Kidney capillary endothelial cell (primary cell): Measurements from ENCODE around the gene CD58.
A peak's percentile ranks its signal among the peaks of the same experiment; 100 is the strongest.

Source experiments
- DNase-seq: peaks from one replicate; pipeline ENCODE4 v3.0.0-alpha.2; 2018; ENCODE audit warnings: low spot score

CD58 gene

DNA sequence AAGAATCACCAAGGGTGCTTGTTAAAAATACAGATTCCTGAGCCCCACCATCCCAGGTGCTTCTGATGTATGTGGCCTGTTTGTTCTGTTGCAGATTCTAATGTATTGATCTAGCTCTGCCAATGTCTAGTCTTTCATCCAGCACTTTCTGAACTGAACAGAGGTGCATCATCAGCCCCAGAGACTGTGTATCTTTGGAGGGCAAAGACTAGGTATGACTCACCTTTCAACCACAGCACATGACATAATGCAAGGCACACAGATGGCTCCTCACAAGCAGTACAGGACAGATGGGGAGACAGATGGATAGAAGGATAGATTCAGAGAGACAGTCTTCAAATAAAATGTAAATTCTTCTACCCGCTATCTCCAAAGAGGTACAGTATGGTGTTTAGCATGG is 32.3 kb downstream of the CD58 start:
- DNase-seq = no peak

DNA sequence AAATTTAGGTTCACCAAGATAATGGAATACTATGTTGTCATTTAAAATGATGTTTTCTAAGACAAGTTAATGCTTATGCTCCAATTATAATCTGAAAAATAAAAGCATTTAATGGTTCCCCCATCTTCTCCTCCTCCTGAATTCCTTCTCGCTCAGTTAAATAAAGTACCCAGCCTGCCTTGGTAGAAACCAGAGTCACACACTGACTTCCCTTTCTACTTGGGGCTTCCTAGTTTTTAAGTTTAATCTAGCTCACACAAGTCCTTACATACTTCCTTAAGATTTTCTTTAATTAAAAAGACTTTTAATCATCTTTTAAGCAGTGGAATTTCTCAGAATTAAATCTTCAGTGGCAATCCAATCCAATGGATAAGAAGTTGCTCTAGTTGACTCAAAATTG is 32.9 kb downstream of the CD58 start:
- no peak for DNase-seq

DNA sequence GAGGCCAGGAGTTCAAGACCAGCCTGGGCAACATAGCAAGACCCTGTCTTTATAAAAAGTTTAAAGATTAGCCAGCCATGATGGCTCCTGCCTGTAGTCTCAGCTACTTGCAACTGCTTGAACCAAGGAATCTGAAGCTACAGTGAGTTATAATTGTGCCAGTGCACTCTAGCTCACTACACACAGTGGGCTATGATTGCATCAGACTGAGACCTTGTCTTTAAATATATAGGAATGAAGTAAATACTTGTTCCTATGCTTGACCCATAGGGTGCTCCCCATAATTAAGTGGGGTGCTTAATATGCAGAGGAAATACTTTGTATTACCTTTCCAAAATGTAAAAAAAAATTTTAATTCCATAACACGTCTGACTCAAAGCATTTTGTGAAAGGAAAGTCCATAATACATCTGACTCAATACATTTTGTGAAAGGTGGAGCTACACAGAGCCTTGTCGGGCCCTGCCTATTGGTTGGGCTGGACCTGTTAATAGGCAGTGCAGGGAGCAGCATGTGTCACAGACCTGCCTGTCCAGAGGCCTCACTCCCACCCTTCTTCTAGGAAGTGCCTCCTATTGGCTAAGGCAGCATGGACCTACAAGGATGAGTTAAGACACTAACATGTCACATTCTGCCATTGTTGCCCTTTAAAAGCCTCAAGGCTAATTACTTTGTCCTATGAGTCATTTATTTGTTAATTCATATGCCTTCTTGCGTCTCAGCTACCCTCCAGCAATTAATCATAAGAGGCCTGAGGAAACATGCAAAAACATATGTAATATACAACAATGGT is 33.6 kb downstream of the CD58 start:
- DNase-seq = peak; percentile 38

DNA sequence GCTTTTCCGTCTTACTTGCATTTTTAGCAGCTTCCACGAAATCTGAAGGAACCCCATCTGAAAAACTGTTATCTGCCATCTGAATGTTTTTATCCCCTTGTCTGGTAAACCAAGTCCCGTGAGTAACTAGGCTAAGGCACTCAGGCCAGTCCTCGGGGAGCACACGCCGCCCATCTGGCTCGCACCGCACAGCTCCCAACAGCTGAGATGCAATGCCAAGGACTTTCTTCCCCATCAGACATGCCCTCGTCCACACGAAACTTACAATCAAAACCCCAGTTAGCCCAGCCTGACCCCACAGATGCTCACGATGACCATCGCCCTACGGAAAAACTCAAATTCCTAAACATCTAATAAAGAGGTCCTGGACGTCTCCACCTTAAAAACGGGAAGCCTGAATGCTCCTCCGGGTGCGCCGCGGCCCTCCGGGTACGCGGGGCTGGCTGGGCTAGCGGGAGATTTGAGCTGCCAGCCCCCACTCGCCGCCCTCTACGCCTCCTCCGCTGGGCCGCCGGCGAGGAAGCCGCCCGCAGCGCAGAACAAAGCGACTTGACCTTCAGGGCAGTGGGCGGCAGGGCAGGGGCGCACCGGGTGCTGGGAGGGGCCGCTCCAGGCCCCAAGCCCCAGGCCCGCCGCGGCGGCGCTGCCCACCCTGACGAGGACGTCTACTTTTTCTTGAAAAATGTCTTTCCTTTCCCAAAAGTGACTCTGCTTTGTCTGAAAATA is 36.6 kb downstream of the CD58 start:
- DNase-seq = no peak

DNA sequence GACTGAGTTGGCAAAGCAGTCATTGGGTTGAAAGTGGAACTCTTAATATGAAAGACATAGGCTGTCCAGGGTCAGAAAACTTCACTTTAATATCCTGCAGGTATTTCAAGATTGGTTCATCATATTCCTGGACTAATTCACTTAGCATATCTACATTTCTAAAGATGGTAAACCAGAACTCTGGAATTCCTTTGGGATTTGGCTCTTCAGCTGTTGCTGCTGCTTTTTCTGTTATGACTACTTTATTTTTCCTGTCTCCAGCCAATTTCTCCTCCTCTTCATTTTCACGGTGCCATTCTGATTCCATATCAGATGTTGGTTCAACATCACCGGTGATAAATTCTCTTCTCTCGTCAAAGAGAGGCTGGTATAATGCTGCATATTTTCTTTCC is 37.4 kb downstream of the CD58 start:
- DNase-seq = no peak

DNA sequence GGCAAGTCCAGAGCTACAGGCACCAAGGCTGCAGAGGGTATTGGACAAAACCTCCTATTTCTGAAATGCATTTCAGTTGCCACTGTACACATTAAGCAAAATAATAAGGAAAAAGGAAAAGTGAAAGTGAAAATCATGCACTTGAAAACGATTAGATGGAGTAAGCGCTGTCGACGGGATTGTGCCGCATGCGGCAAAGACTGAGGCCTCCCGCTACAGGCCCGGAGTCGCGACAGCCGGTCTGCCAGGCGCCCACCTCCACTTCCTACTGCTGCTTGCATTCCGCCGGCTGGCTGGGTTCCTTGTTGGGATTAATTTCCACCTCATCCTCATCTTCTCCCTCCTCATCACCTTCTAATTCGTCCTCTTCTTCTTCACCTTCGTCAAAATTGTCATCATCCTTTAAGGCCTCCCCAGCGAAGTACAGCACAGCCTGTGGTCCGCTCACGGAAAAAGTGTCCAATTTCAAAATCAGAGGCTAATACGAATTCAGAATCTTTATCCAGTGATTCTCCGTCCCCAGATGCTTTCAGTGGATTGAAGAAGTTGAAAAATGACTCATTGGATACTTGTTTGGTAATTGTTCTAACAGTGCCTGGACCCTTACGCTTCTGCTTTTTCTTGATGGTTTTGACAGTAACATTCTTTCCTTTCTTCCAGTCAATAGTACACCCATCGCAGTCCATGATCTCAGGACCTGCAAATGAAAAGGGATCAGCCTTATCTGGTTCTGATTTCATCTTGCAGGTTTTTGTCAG is 38.0 kb downstream of the CD58 start:
- DNase-seq = no peak

DNA sequence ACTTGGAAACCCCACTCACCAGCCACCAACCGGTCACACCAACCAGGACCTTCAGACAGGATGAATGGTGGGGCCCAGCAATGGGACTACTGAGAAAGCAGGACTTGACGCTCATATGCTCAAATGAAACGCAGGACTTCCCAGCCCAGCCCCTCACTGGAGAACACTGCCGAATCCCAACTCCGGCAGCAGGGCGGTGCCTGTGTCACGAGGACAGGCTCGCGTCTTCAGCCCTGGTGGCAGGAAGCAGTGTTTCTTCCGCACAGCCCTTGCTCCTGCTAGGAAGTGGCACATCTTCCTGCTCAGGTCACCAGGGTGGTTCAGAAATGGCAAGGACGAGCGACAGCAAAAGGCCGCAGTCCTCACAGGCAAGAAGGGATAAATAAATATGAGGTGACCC is 38.9 kb downstream of the CD58 start:
- peak; percentile 46 for DNase-seq

DNA sequence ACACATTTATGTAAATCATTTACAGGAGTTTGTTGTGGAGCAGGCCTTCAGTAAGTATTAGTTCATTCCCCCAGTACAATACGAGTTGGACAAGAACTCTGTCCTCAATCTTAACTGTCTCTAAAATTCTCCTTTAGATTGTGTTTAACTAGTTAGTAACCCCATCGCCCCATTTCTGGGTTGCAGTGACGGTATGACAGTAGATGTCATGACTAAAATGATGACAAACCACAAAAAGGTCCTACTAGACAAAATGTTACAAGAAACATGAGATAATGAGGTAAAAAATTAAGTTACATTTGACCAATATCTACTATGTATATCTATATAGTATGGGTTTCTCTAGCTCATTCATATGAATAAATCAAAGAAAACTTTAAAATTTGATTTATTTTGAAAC is 41.1 kb downstream of the CD58 start:
- no peak for DNase-seq

DNA sequence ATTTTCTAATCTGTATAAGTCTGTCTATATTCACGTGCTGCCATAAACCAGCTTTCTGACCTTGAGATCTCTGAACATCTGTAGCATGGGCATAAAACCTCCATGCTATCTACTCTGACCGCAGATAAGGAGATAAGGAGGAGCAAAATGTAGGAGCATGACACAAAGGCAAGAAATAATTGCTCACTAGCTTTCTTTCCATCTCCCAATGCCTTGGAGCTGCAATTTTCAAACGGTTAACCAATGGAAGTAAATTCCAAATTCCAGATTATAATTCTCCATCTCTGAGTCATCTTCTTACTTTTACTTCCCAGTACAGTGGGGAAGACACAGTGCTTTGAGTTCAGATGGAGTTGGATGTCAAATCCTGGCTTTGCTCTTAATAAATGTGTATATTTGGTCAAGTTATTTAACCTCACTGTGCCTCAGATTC is 41.6 kb downstream of the CD58 start:
- no peak for DNase-seq

DNA sequence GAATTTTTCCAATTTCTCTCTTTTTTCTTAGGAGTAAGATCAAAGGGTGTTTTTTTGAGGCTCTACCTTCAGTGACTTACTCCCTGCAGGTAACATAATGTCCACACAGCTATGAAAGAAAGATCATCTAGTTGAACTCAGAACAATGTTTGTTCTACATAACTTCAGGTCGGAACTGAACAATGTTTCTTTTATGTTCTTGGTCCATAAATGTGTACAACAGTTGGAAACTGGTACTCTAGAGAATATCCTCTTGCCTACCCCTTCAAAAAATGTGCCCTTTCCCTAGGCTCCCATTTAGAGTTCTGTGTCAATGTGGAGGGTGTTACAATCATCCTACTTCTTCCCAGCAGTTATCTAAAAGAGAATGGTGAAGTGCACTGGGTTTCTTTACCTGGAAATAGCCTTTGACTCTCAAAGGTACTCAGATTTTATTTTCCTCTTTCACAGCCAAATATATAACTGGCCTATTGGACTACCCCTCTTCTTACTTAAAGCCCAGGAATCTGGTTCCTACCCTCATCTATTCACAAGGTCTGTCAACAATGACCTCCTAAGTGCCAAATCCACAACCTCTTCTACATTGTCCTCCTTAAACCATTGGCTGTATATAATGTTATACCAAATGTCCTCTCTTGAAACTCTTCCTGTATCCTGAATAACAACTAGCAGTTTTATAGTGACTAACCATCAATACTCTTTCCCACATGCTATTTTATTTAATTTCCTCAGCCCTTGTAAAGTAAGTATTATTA is 42.3 kb downstream of the CD58 start:
- no peak for DNase-seq

DNA sequence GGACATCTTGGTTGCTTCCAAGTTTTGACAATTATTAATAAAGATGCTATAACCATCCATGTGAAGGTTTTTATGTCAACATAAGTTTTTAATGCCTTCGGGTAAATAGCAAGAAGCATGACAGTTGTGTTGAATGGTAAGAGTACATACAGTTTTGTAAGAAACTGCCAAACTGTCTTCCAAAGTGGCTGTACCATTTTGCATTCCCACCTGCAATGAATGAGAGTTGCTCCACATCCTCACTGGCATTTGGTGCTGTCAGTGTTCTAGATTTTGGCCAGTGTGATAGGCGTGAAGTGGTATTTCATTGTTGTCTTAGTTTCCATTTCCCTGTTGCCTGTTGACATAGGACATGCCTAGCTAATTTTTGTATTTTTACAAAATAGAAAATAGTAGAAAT is 45.4 kb downstream of the CD58 start:
- no peak for DNase-seq

DNA sequence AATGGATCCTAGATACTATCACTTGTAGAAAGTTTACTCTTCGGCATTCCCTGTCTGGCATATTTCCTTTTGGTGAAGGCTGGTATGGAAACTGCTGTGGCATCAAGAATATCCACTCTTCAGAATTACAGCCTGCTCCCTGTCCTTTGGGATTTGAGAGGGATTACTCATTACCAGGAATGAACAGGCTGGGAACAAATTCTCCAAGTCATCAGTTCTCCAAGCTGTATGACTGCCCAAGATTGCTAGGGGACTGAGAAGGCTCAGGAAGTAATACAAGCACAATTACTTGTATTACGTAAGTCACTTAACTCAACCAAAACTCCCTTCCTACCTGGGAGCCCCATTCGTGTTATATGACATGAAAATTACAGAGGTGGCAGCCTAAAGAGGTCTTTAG is 49.6 kb downstream of the CD58 start:
- peak; percentile 46 for DNase-seq

DNA sequence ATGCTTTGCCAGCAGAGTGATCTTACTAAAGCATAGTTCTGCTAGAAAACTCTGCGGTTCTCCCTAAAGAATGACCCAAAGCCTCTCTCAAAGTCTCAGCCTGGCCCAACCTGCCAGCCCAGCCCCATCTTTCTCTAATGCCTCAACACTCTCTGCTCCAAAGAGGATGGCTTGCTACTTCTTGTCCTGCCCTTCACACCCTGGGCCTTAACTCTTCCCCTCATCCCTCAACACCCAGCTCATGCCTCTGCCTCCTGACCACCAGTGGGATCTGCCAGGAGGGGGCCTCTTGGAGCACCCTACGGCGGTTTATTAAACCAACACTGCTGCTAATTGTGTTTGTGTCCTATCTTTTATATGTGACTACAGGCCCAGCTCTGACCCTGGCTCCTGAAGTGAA is 52.4 kb downstream of the CD58 start:
- no peak for DNase-seq

DNA sequence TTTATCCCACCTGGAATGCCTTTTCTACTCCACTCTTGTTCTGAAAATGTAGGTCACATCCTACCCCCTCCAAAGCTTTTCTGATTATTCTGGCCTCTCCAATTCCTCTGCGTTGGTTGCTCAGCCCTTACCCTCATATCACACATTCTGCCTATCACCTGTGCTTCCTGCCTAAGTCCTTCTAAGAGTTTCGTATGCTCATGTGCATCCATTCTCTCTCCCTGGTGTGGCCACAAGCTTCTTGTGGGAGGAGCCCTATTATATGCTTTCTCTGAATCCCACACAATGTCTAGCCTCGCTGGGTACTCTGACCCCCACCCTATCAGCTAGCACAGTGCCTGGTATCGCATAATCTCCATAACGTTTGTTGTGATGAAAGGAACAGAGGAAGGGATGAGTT is 54.2 kb downstream of the CD58 start:
- DNase-seq = no peak

DNA sequence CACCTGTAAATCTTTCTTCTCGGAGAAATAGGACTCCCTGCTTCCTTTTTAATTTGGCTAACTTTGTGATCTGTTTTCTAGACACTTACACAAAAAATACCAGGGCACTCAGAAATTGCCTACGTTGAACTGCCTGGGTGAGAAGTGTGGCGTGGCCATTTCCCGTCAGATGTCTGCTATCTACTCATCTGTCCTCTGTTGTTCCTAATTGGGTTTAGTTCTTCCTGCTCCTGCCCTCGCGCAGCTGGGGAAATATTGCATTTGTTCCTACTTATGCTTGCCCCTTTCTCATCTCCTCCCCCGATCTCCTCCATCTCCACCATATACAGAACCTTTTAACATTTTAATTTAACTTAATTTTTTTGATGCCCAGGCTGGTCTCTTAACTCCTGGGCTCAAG is 55.1 kb downstream of the CD58 start:
- DNase-seq = no peak

DNA sequence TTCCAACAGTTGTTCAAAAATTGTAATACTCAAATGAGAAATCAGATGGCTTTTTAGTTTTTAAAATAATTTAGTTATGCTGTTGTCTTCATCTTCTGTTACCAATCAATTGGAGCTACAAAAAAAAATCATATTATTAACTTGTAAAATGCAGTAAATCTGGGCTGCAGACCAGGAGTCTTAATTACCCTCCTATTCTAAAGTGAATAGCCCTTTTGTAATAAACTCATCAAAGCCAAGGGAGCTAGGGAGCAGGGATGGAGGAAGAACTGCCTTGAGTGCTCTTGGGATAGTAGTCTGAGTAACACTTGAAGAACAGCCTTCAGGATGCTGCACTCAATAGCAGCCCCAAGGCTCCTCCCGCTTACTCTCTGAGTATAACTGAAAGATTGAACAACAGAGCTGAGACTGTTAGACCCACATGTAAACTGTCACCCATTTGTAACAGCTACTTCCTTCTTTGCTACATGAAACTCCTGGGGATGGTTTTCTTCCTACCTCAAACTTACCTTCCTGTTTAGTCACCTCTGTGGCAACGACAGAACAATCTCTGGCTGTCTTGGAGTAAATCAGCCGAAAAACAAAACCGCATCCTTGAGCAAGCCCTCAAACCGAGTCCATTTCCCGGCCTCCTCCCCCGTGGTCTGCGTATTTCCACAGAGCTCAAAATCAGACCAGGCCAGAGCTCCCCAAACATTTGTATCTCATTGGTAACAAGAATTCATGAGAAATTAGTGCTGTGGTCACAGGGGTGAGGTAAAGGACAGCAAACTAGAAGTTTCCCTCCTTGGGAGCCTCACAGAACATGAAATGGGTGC is 55.9 kb downstream of the CD58 start:
- DNase-seq = no peak

DNA sequence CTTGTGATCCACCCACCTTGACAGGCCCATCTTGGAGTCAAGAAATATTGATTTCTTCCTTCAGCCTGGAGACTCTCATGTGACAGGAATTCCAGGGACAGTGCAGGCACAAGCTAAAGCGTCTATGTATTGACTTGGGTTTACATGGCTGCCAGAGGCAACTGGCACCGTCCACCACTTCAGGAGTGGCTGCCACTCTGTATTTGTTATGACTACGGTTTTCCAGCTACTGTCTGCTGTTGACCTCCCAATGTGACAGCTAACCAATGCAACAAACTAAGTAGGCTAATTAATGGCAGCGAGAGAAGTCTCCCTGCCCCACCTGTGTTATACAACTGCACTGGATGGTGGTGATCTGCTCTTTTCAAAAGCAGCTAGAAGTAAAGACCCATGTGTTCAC is 56.9 kb downstream of the CD58 start:
- no peak for DNase-seq

DNA sequence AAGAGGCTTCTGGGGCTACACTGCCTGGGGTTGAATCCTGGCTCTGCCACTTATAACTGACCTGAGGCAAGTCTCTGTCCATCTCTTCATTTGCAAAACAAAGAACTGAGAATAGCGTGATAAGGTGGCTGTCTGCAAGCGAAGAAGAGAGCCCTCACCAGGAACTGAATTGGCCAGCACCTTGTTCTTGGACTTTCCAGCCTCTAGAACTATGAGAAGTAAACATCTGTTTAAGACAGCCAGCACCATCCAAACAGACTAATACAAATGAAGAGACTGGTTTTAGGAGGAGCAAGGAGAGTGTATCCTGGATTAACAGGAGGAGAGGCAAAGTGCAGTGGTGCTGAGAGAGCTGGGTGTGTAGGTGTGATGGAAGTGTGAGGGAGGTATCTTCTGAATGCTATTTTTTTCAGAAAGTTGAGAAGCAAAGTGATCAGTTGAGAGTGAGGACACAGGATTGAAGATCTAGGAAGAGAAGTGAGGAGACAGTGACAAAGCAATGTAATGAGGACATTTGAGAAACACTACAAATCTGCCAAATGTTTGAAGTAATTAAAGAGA is 59.3 kb downstream of the CD58 start:
- no peak for DNase-seq

DNA sequence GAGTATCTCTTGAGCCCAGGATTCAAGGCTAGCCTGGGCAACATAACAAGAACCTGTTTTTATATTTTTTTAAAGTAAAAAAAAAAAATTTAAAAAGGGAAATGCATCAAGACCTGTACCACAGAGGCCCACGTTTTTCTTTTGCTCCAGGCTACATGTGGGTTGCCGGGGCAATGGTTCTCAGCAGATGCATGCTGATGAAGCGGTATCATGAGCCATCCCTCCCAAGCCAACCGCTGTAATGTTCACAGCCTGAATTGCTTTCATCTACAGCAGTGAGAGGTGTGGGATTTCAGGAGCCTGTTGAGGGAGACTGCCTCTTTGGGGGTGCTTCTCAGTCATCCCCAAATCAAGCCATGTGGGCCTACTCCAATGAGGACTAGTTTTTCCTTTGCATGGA is 60.5 kb downstream of the CD58 start:
- DNase-seq = no peak

DNA sequence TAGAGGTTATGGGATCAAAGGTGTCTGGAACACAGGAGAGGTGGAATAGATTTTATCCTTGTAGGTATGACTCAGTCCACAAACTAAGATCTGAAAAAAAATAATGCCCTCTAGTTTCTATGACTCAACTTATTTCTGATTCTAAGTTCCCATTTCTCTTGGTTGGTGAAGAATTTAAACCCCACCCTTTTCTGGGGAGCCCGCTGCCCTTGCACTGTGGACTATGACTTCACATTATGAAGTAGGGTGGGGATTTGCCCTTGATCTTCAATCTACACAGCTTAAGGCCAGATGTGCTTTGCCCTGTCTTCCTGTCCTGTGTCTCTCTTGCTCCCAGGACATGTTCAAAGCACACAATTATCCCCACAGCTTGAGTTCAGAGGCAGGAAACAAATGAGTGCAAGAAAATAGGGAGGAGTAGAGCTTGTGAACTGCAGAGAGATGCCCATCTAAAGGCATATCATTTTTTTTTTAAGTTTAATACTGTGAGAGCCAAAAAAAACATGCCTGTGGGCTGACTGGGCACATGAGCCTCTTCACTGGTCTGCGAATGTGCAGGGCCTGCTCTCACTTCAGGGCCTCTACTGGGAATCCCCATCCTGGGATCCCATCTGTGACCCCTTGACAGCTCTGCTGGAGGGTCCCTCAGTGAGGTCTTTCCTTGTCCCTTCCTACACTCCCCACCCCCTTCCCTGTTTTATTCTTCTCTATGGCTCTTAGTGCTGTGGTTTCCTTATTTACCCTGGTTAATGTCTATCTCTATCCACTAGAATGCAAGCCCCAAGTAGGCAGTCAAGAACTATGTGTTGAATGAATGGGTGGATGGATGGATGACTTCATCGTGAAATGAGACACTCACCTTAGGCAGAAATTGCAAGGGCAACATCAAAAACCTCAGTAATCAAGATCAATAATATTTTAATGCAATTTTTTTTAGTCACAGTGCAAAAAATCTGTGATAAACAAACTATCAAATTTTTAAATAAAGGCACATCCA is 61.5 kb downstream of the CD58 start:
- DNase-seq = no peak
